A549 (cell line): ENCODE results near the gene SEMA6D. TPM values are rescaled to one million over a fixed set of nuclear protein-coding genes. Genes with fewer than 3 reads are reported as not detected.

Experiments used
- ATAC-seq, 2 experiments: fragments of 200-7000 bp in 1 of 2; fragments of >200 bp in 1 of 2; cut with Nextera tagmentation in 1 of 2; cut with Tn5 transposase in 1 of 2; 3 replicates each; pipeline versions ENCODE4 v1.8.0 to v1.9.1; 2018 to 2020; ENCODE audit warnings: mild to moderate bottlenecking in 1 of 2, moderate library complexity in 1 of 2
- CTCF ChIA-PET: fragments of 300-600 bp; sonication (Branson Sonifier 250); formaldehyde crosslinking; extraction: SDS; loops from one replicate; lab custom pipeline; 2021; ENCODE audit warnings: antibody characterized with exemption, inconsistent platforms; lab: Yijun Ruan, JAX
- POLR2A ChIA-PET: fragments of 350-600 bp; formaldehyde crosslinking; extraction: SDS; loops from one replicate; lab custom pipeline; 2021; ENCODE audit warnings: antibody characterized with exemption, inconsistent platforms; lab: Yijun Ruan, JAX
- DNase-seq, 2 experiments: peaks; one replicate each; pipeline versions ENCODE4 v3.0.0 to v3.0.0-alpha.2; 2011 to 2016; ENCODE audit warnings: low read depth in 1 of 2, low spot score in 1 of 2
- FAIRE-seq: peaks from 2 replicates; lab custom pipeline; 2011; peaks lifted over from hg19 to GRCh38; lab: Jason Lieb, UNC
- H3K27ac ChIP-seq, 2 experiments: fragments of >200 bp; sonication (Bioruptor Twin); formaldehyde crosslinking; 3 replicates each; pipeline ENCODE4 v1.5.1; 2016 to 2017
- H3K4me1 ChIP-seq: fragments of >200 bp; sonication (Bioruptor Twin); formaldehyde crosslinking; 3 replicates; pipeline ENCODE4 v1.6.1; 2016
- H3K4me2 ChIP-seq: fragments of >200 bp; sonication (Bioruptor Twin); formaldehyde crosslinking; 3 replicates; pipeline ENCODE4 v1.6.1; 2016
- H3K4me3 ChIP-seq: fragments of >200 bp; sonication (Bioruptor Twin); formaldehyde crosslinking; 3 replicates; pipeline ENCODE4 v1.5.1; 2016
- H3K9me3 ChIP-seq: fragments of >200 bp; sonication (Bioruptor Twin); formaldehyde crosslinking; 3 replicates; pipeline ENCODE4 v1.6.1; 2016
- BCL3 ChIP-seq: fragments of >200 bp; sonication (Bioruptor Twin); formaldehyde crosslinking; IDR thresholded peaks from 3 replicates; pipeline ENCODE4 v1.6.1; 2016
- CEBPB ChIP-seq, 2 experiments: fragments of >200 bp in 1 of 2; sonication (Bioruptor Twin) in 1 of 2; formaldehyde crosslinking in 1 of 2; IDR thresholded peaks; 2 replicates each; pipeline ENCODE4 v1.6.1; 2012 to 2016
- CHD4 ChIP-seq: fragments of 200-600 bp; sonication (generic); IDR thresholded peaks from 2 replicates; pipeline ENCODE4 v1.6.1; 2016; ENCODE audit warnings: antibody characterized with exemption, mild to moderate bottlenecking, borderline replicate concordance
- EHF ChIP-seq: fragments of 250-450 bp; sonication (Bioruptor Pico); IDR thresholded peaks from 2 replicates; pipeline ENCODE4 v1.5.0; 2020; ENCODE audit warnings: mild to moderate bottlenecking
- EHMT2 ChIP-seq: fragments of 200-600 bp; sonication (generic); IDR thresholded peaks from 2 replicates; pipeline ENCODE4 v1.6.1; 2016; ENCODE audit warnings: antibody characterized with exemption, low read depth, mild to moderate bottlenecking, moderate library complexity
- EP300 ChIP-seq, 2 experiments: fragments of >200 bp; sonication (Bioruptor Twin); formaldehyde crosslinking; IDR thresholded peaks; 2 replicates in 1 of 2; 3 replicates in 1 of 2; pipeline ENCODE4 v1.6.1; 2016 to 2017
- FOSL2 ChIP-seq, 2 experiments: fragments of 450-650 bp in 1 of 2; fragments of >200 bp in 1 of 2; sonication (Bioruptor Twin) in 1 of 2; formaldehyde crosslinking; IDR thresholded peaks; 2 replicates each; pipeline versions ENCODE4 v1.5.0 to v1.6.1; 2016 to 2020; ENCODE audit warnings: mild to moderate bottlenecking in 1 of 2, moderate library complexity in 1 of 2
- GATA3 ChIP-seq: IDR thresholded peaks from 2 replicates; pipeline ENCODE4 v1.6.1; 2012; ENCODE audit warnings: borderline replicate concordance
- HDAC2 ChIP-seq: fragments of 200-600 bp; sonication (generic); IDR thresholded peaks from 2 replicates; pipeline ENCODE4 v1.6.1; 2016
- HES2 ChIP-seq: fragments of >200 bp; sonication (Bioruptor Twin); formaldehyde crosslinking; IDR thresholded peaks from 2 replicates; pipeline ENCODE4 v1.6.1; 2016
- HOXB5 ChIP-seq: fragments of 250-450 bp; sonication (Bioruptor Pico); IDR thresholded peaks from 2 replicates; pipeline ENCODE4 v1.5.0; 2020; ENCODE audit warnings: mild to moderate bottlenecking, moderate library complexity
- JUNB ChIP-seq: fragments of >200 bp; sonication (Bioruptor Twin); formaldehyde crosslinking; IDR thresholded peaks from 2 replicates; pipeline ENCODE4 v1.6.1; 2016
- KDM1A ChIP-seq: fragments of 200-600 bp; sonication (generic); IDR thresholded peaks from 2 replicates; pipeline ENCODE4 v1.6.1; 2016; ENCODE audit warnings: low read depth, mild to moderate bottlenecking
- MAZ ChIP-seq: fragments of 150-350 bp; IDR thresholded peaks from 2 replicates; pipeline ENCODE4 v1.6.1; 2014; ENCODE audit warnings: antibody characterized with exemption, low read depth, low read length, borderline replicate concordance
- MYC ChIP-seq: IDR thresholded peaks from 2 replicates; pipeline ENCODE4 v1.6.1; 2012; ENCODE audit warnings: mild to moderate bottlenecking, inconsistent platforms, low read length, improper control_type of control experiment, borderline replicate concordance
- NFE2L2 ChIP-seq: fragments of 150-350 bp; conservative IDR thresholded peaks from 2 replicates; pipeline ENCODE4 v1.6.1; 2014; ENCODE audit warnings: low read length
- NPAS2 ChIP-seq: fragments of 250-450 bp; sonication (Bioruptor Pico); IDR thresholded peaks from 2 replicates; pipeline ENCODE4 v1.8.0; 2022; ENCODE audit warnings: mild to moderate bottlenecking, moderate library complexity, borderline replicate concordance
- NR3C1 ChIP-seq: fragments of >200 bp; sonication (Bioruptor Twin); formaldehyde crosslinking; IDR thresholded peaks from 3 replicates; pipeline ENCODE4 v1.6.1; 2017
- RAD21 ChIP-seq, 2 experiments: fragments of >200 bp in 1 of 2; sonication (Bioruptor Twin) in 1 of 2; formaldehyde crosslinking in 1 of 2; IDR thresholded peaks in 1 of 2; conservative IDR thresholded peaks in 1 of 2; 2 replicates in 1 of 2; 3 replicates in 1 of 2; pipeline ENCODE4 v1.6.1; 2012 to 2018; ENCODE audit warnings: inconsistent platforms in 1 of 2
- RARB ChIP-seq: fragments of 250-450 bp; sonication (Bioruptor Pico); IDR thresholded peaks from 2 replicates; pipeline ENCODE4 v1.8.0; 2021; ENCODE audit warnings: mild to moderate bottlenecking, moderate library complexity
- RFX5 ChIP-seq: fragments of 450-650 bp; IDR thresholded peaks from 2 replicates; pipeline ENCODE4 v1.7.1; 2014; ENCODE audit warnings: antibody characterized with exemption, mild to moderate bottlenecking, moderate library complexity
- SMC3 ChIP-seq: fragments of >200 bp; sonication (Bioruptor Twin); formaldehyde crosslinking; IDR thresholded peaks from 3 replicates; pipeline ENCODE4 v1.6.1; 2018; ENCODE audit warnings: inconsistent platforms
- SREBF2 ChIP-seq: fragments of 450-650 bp; IDR thresholded peaks from 2 replicates; pipeline ENCODE4 v1.6.1; 2014; ENCODE audit warnings: mild to moderate bottlenecking, moderate library complexity
- TFCP2L1 ChIP-seq: fragments of 250-450 bp; sonication (Bioruptor Pico); IDR thresholded peaks from 2 replicates; pipeline ENCODE4 v1.5.0; 2021; ENCODE audit warnings: mild to moderate bottlenecking
- ZC3H11A ChIP-seq: fragments of 450-650 bp; IDR thresholded peaks from 2 replicates; pipeline ENCODE4 v1.6.1; 2014; ENCODE audit warnings: antibody characterized with exemption, mild to moderate bottlenecking
- WGBS: methylation state at CpG from one replicate; pipeline ENCODE4 v1.1.6; 2017; ENCODE audit errors: missing lambda C conversion rate; 5-methylcytosine and 5-hydroxymethylcytosine counted together
- polyA plus RNA-seq, 4 experiments: library from polyadenylated mRNA; depleted of rRNA in 3 of 4; stranded (reverse); fragments of >200 nt; fragmentation: RNase III in 1 of 4; extraction: RNeasy Plus Mini Kit Qiagen cat#74134 plus additional on column Dnase treatment in 1 of 4; gene quantifications; 2 replicates in 3 of 4; 3 replicates in 1 of 4; pipeline ENCODE4 v1.2.3, GENCODE V29; 2011 to 2017

The SEMA6D gene
- polyA plus RNA-seq, 2 of the 4 experiments (the other 2 are of a cell fraction) = not detected

DNA sequence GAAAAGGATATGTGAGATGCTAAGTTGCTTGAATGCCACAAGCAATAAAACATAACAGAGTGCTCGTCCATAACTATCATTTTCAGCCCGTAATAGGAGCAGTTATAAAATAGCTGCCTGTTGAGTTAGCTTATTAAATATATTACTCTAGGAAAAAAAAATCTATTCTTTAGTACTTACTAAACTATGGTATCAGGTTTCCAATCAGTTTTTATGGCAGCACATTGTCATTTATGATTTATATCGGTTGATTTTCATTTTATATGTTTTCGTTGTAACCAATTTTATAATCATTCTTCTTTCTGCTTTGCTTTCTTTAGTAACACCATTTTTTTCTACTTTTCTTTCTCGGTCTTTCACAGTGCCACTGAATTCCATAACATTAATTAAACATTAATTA lies 51.9 kb downstream of the SEMA6D start:
- TF ChIP-seq NPAS2 (CRISPR knock-in tag) = no peak
- no peak for TF ChIP-seq BCL3
- TF ChIP-seq RARB (CRISPR knock-in tag) = no peak
- TF ChIP-seq RFX5 = no peak
- no peak for TF ChIP-seq HDAC2
- no peak for TF ChIP-seq JUNB
- TF ChIP-seq NR3C1 = no peak
- TF ChIP-seq CEBPB (IDR thresholded peaks at IDR 0.05) = no peak
- no peak for TF ChIP-seq MAZ
- no peak overlapping the region for H3K27ac ChIP-seq
- DNase-seq (no peak), FAIRE-seq (no peak), ATAC-seq (no peak)
- no peak overlapping the region for H3K4me3 ChIP-seq
- 7% methylated on average over 5 of the region's 5 CpGs for WGBS
- POLR2A ChIA-PET = no interaction called here
- H3K9me3 ChIP-seq = no peaks in the 10 kb centered on the region
- H3K4me1 ChIP-seq = no peaks in the 10 kb centered on the region
- CTCF ChIA-PET = no interaction called here
- H3K4me2 ChIP-seq = no peak overlapping the region

GRCh38 chr15:47773143-47773542 lies 55.8 kb downstream of the SEMA6D start:
- DNase-seq (no peak), ATAC-seq (no peak)
- WGBS = 26% methylated on average over 6 of the region's 6 CpGs
- POLR2A ChIA-PET = no interaction called here
- H3K27ac ChIP-seq = no peak overlapping the region
- TF ChIP-seq RAD21 (conservative IDR thresholded peaks at IDR 0.05 in 1 of 2, IDR thresholded peaks at IDR 0.05 in 1 of 2) = no peak
- no peak for TF ChIP-seq EP300 (IDR thresholded peaks at IDR 0.05)
- no peak for TF ChIP-seq MYC
- TF ChIP-seq, all 56 proteins: peak for 0
- FAIRE-seq = no peak
- Histone ChIP-seq H3K4me2 (no peak overlapping the region), H3K4me3 (no peak overlapping the region), H3K9me3 (no peaks in the 10 kb centered on the region), H3K4me1 (no peaks in the 10 kb centered on the region)
- CTCF ChIA-PET = no interaction called here

DNA sequence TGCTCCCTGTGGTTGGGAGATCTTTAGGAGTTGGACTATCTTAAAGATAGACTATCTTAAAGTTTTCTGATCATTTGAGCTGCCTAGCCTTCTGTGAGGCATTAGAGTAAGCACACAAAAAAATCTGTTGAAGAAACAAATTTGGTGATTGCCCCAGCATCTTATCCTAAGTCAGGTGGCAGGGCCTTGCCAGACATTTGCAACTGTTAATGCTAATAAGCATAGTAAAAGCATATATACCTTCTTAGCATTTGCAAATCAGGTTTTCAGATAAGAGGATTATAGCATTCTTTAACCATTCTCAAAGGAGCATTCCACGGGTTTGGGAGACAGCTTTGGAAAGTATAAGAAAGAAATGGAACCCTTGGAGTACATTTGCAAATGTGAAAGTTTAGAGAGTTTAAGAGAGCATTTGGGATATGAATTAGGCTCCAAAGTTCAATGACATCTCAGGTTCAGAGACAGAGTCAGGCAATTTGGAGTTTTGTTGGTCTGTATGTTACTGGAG lies 61.0 kb downstream of the SEMA6D start:
- TF ChIP-seq JUNB (no peak), EP300 (IDR thresholded peaks at IDR 0.05) (no peak), KDM1A (no peak), ZC3H11A (no peak), NPAS2 (CRISPR knock-in tag) (no peak), SMC3 (no peak), MYC (no peak), SREBF2 (no peak), EHF (no peak), TFCP2L1 (CRISPR knock-in tag) (no peak)
- no peak overlapping the region for H3K4me3 ChIP-seq
- WGBS = 0% methylated on average over 1 of the region's 1 CpG
- no peaks in the 10 kb centered on the region for H3K4me1 ChIP-seq
- H3K4me2 ChIP-seq = no peak overlapping the region
- H3K27ac ChIP-seq = no peak overlapping the region
- no peaks in the 10 kb centered on the region for H3K9me3 ChIP-seq
- ChIA-PET POLR2A (no interaction called here), CTCF (no interaction called here)
- no peak for FAIRE-seq
- ATAC-seq = no peak
- no peak for DNase-seq

GRCh38 chr15:47780971-47781370 lies 63.7 kb downstream of the SEMA6D start:
- ChIA-PET POLR2A (no interaction called here), CTCF (no interaction called here)
- FAIRE-seq (no peak), DNase-seq (no peak), ATAC-seq (no peak)
- no peaks in the 10 kb centered on the region for H3K9me3 ChIP-seq
- H3K4me3 ChIP-seq = no peak overlapping the region
- no peak overlapping the region for H3K4me2 ChIP-seq
- H3K27ac ChIP-seq = no peak overlapping the region
- TF ChIP-seq ZC3H11A (no peak), NFE2L2 (no peak), FOSL2 (IDR thresholded peaks at IDR 0.05) (no peak), FOSL2 (CRISPR knock-in tag; IDR thresholded peaks at IDR 0.05) (no peak), HES2 (no peak), EHMT2 (no peak), HOXB5 (no peak), GATA3 (no peak), CHD4 (no peak)
- no peaks in the 10 kb centered on the region for H3K4me1 ChIP-seq
- WGBS = 0% methylated on average over 2 of the region's 2 CpGs
